ENCODE data around the gene IL15RA. TPM values are rescaled to one million over a fixed set of nuclear protein-coding genes. Genes with fewer than 3 reads are reported as not detected.

The IL15RA gene
- total RNA-seq, 1 experiment from 2014 or later, result 0.66 TPM

DNA sequence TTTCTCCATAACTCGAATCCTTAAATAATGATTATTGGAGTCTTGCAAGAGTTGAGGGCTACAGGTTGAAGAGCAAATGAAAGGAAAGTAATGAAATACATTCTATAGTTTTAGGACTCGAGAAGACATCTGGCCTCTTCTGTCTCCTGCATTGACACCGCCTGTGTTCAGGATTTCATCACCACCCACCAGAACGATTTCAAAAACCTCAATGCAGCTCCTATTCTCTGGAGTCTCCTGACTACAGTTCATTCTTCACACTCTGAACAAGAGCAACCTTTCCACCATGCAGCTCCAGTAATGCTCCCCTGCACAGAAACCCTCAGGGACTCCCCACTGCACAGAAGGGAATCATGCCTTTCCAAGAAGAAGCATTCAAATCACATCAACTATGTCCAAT lies 5.5 kb downstream of the IL15RA start:
- peaks cover 15% of the 10 kb centered on the region for H3K27me3 Mint-ChIP-seq (ENCODE audit: insufficient read depth, unreplicated experiment)
- no peaks in the 10 kb centered on the region for H3K4me1 Mint-ChIP-seq (ENCODE audit: low read depth, unreplicated experiment)
- H3K36me3 Mint-ChIP-seq (ENCODE audit: insufficient read depth, unreplicated experiment), result no peaks in the 10 kb centered on the region
- TF ChIP-seq, protein P1, sequence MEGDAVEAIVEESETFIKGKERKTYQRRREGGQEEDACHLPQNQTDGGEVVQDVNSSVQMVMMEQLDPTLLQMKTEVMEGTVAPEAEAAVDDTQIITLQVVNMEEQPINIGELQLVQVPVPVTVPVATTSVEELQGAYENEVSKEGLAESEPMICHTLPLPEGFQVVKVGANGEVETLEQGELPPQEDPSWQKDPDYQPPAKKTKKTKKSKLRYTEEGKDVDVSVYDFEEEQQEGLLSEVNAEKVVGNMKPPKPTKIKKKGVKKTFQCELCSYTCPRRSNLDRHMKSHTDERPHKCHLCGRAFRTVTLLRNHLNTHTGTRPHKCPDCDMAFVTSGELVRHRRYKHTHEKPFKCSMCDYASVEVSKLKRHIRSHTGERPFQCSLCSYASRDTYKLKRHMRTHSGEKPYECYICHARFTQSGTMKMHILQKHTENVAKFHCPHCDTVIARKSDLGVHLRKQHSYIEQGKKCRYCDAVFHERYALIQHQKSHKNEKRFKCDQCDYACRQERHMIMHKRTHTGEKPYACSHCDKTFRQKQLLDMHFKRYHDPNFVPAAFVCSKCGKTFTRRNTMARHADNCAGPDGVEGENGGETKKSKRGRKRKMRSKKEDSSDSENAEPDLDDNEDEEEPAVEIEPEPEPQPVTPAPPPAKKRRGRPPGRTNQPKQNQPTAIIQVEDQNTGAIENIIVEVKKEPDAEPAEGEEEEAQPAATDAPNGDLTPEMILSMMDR (IDR thresholded peaks at IDR 0.05; ENCODE audit: insufficient read depth in 1 of 2, low read depth in 1 of 2, low read length in 1 of 2, severe bottlenecking in 1 of 2, unreplicated experiment in 1 of 2), result no peak
- H3K27me3 ChIP-seq (replicated peaks; ENCODE audit: control insufficient read depth, insufficient read depth, low read length), result no peaks in the 10 kb centered on the region
- intact Hi-C loops (cut with micrococcal nuclease; ENCODE audit: unreplicated experiment), result no loop called here
- no peaks in the 10 kb centered on the region for H3K9me3 ChIP-seq
- no peak overlapping the region for H3K27ac Mint-ChIP-seq (ENCODE audit: unreplicated experiment)
- no peak for DNase-seq
- no peak overlapping the region for H3K4me3 ChIP-seq (ENCODE audit: low read depth, low read length)
- ChIA-PET CTCF (no interaction called here), POLR2A (no interaction called here)
- no peak overlapping the region for H3K4me3 Mint-ChIP-seq (ENCODE audit: unreplicated experiment)
- H3K9me3 Mint-ChIP-seq (ENCODE audit: unreplicated experiment), result no peaks in the 10 kb centered on the region
- peaks cover 11% of the 10 kb centered on the region; the same call in 1 of the 2 replicates for H3K4me1 ChIP-seq
- no TSS peak for BruUV-seq (replicated peaks)
- H3K36me3 ChIP-seq (ENCODE audit: control insufficient read depth, insufficient read depth, low read length), result no peaks in the 10 kb centered on the region

DNA sequence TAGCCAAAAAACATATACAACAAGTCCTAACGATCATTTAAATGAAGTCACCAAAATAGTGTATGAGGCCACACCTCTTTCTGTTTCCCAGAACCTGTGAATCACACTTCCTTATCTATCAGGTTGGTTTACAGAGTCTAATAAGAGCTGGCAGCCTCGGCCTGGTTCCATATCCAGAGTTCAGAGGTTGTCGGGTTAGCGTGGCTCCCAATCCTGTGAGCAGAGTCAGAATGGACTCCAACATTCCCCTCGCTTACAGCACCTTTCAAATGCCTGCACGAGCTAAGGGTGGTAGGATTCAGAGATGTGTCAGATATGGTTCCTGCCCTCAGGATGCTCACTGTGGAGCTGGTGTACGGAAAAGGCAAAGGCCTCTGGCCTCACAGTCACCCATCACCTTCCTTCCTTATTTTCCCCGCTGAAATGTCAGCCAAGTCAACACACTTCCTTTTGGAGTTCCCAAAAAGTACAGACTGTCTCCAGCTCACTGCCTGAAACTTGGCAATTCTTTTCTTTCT lies 6.0 kb downstream of the IL15RA start:
- no peaks in the 10 kb centered on the region for H3K9me3 Mint-ChIP-seq (ENCODE audit: unreplicated experiment)
- TF ChIP-seq, protein P1 (IDR thresholded peaks at IDR 0.05; ENCODE audit: insufficient read depth in 1 of 2, low read depth in 1 of 2, low read length in 1 of 2, severe bottlenecking in 1 of 2, unreplicated experiment in 1 of 2), result no peak
- peaks cover 11% of the 10 kb centered on the region; the same call in 1 of the 2 replicates for H3K4me1 ChIP-seq
- H3K27ac Mint-ChIP-seq (ENCODE audit: unreplicated experiment), result no peak overlapping the region
- CTCF ChIA-PET, result no interaction called here
- BruUV-seq (replicated peaks), result no TSS peak
- no peaks in the 10 kb centered on the region for H3K9me3 ChIP-seq
- H3K36me3 Mint-ChIP-seq (ENCODE audit: insufficient read depth, unreplicated experiment), result no peaks in the 10 kb centered on the region
- POLR2A ChIA-PET, result no interaction called here
- intact Hi-C loops (cut with micrococcal nuclease; ENCODE audit: unreplicated experiment), result no loop called here
- H3K27me3 ChIP-seq (replicated peaks; ENCODE audit: control insufficient read depth, insufficient read depth, low read length), result no peaks in the 10 kb centered on the region
- no peaks in the 10 kb centered on the region for H3K4me1 Mint-ChIP-seq (ENCODE audit: low read depth, unreplicated experiment)
- H3K4me3 Mint-ChIP-seq (ENCODE audit: unreplicated experiment), result no peak overlapping the region
- peaks cover 12% of the 10 kb centered on the region for H3K27me3 Mint-ChIP-seq (ENCODE audit: insufficient read depth, unreplicated experiment)
- peak in 1 of 2 experiments; percentile 37 for DNase-seq
- no peak overlapping the region for H3K4me3 ChIP-seq (ENCODE audit: low read depth, low read length)
- H3K36me3 ChIP-seq (ENCODE audit: control insufficient read depth, insufficient read depth, low read length), result no peaks in the 10 kb centered on the region

DNA sequence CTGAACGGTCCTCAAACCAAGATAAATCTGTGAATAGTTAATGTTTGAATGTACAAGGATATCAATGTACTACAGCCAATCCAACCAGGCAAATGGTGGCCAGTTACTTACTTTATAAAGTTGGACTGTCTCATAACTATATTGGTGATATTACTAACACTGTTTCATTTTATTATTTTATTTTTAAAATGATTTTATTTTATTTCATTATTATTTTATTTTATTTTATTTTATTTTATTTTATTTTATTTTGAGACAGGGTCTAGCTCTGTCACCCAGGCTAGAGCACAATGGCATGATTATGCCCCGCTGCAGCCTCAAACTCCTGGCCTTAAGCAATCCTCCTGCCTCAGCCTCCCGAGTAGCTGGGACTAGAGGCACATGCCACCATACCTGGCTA lies 6.8 kb downstream of the IL15RA start:
- TF ChIP-seq, protein P1 (IDR thresholded peaks at IDR 0.05; ENCODE audit: insufficient read depth in 1 of 2, low read depth in 1 of 2, low read length in 1 of 2, severe bottlenecking in 1 of 2, unreplicated experiment in 1 of 2), result no peak
- no peaks in the 10 kb centered on the region for H3K9me3 Mint-ChIP-seq (ENCODE audit: unreplicated experiment)
- no peak for DNase-seq
- no peaks in the 10 kb centered on the region for H3K27me3 ChIP-seq (replicated peaks; ENCODE audit: control insufficient read depth, insufficient read depth, low read length)
- intact Hi-C loops (cut with micrococcal nuclease; ENCODE audit: unreplicated experiment), result no loop called here
- no TSS peak for BruUV-seq (replicated peaks)
- no peak overlapping the region for H3K4me3 ChIP-seq (ENCODE audit: low read depth, low read length)
- H3K4me3 Mint-ChIP-seq (ENCODE audit: unreplicated experiment), result no peak overlapping the region
- ChIA-PET POLR2A (no interaction called here), CTCF (no interaction called here)
- no peaks in the 10 kb centered on the region for H3K4me1 Mint-ChIP-seq (ENCODE audit: low read depth, unreplicated experiment)
- H3K27ac Mint-ChIP-seq (ENCODE audit: unreplicated experiment), result no peak overlapping the region
- H3K4me1 ChIP-seq, result peaks cover 11% of the 10 kb centered on the region; the same call in 1 of the 2 replicates
- H3K36me3 ChIP-seq (ENCODE audit: control insufficient read depth, insufficient read depth, low read length), result no peaks in the 10 kb centered on the region
- no peaks in the 10 kb centered on the region for H3K36me3 Mint-ChIP-seq (ENCODE audit: insufficient read depth, unreplicated experiment)
- no peaks in the 10 kb centered on the region for H3K9me3 ChIP-seq
- H3K27me3 Mint-ChIP-seq (ENCODE audit: insufficient read depth, unreplicated experiment), result peaks cover 8% of the 10 kb centered on the region
